LNCAP (cell line): ENCODE measurements around the gene DIPK1B.

Source experiments
- TF ChIP-seq, protein P1 (sequence below): fragments of 450-650 bp; IDR thresholded peaks from 2 replicates; pipeline ENCODE4 v1.5.1; 2017; ENCODE audit warnings: mild to moderate bottlenecking

Gene DIPK1B

DNA sequence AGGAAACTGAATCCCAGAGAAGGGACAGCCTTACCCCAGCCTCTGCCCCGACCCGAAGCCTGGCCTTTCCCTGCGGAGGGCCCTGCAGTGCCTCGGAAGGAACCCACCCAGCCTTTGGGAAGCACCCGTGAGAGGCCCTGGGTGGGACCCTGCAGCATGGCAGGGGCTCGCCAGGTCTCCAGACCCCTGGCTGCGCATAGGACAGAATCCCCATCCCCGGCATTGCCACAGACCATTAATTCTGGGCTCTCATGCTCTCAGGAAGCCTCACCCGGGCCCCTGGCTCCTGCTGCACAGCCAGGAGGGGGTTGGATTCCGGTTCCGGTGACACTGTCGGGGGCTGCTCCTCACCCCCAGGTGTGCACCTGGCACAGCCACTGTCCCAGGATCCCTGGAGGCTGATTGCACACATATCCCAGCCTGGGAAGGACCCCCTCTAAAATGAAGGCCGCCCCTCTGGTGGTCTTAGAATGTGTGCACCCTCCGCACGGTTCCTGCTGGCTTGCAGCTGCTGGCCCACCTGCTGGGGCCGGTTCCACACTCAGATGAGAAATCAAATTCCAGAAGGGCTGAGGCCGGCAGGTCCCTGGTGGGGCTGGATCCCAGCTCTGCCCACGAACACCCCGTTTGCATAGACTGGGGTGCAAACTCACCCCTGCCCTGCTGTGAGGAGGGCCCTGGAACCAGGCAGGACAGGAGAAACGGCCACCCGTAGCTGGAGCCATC is 45.0 kb upstream of the DIPK1B start:
- TF ChIP-seq, protein P1, sequence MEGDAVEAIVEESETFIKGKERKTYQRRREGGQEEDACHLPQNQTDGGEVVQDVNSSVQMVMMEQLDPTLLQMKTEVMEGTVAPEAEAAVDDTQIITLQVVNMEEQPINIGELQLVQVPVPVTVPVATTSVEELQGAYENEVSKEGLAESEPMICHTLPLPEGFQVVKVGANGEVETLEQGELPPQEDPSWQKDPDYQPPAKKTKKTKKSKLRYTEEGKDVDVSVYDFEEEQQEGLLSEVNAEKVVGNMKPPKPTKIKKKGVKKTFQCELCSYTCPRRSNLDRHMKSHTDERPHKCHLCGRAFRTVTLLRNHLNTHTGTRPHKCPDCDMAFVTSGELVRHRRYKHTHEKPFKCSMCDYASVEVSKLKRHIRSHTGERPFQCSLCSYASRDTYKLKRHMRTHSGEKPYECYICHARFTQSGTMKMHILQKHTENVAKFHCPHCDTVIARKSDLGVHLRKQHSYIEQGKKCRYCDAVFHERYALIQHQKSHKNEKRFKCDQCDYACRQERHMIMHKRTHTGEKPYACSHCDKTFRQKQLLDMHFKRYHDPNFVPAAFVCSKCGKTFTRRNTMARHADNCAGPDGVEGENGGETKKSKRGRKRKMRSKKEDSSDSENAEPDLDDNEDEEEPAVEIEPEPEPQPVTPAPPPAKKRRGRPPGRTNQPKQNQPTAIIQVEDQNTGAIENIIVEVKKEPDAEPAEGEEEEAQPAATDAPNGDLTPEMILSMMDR: no peak

DNA sequence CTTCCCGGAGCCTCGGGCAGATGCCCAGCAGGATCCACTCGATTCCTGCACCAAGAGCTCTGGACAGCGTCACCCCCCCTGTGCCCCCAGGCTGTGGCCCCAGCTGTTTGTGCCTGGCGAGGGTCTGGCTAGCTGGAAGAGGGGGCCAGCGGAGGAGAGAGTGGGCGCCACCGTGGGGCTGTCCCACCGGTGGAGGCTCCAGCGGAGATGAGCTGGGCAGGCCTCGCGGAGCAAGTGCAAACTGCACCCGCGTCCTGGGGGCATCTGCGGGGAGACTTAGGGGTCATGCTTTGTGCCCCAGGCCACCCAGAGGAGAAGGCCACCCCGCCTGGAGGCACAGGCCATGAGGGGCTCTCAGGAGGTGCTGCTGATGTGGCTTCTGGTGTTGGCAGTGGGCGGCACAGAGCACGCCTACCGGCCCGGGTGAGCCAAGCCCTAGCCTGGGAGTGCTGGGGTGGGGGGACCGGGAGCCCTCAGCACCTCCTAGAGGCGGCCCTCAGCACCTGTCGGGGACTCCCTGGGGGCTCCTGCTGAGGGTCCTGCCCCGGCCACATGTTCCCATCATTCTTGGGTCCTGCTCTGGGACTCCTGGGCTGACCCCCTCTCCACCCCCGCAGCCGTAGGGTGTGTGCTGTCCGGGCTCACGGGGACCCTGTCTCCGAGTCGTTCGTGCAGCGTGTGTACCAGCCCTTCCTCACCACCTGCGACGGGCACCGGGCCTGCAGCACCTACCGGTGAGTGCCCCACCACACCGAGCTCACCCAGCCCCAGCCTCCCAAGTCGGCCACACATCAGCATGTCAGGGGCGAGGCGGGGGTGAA is 44.2 kb upstream of the DIPK1B start:
- TF ChIP-seq, protein P1: no peak

- TF ChIP-seq, protein P1: no peak
Observed at GRCh38 chr9:136668983-136669790, 43.2 kb upstream of the DIPK1B start.

GRCh38 chr9:136669791-136670464 is 42.4 kb upstream of the DIPK1B start:
- TF ChIP-seq, protein P1: no peak

GRCh38 chr9:136670576-136671253 is 41.7 kb upstream of the DIPK1B start:
- TF ChIP-seq, protein P1: no peak

- TF ChIP-seq, protein P1: no peak
Observed at GRCh38 chr9:136671254-136671614, 41.1 kb upstream of the DIPK1B start.
